Endothelial cell (in vitro differentiated cells): ENCODE measurements around the gene PCSK5. TPM values are rescaled to one million over a fixed set of nuclear protein-coding genes. Genes with fewer than 3 reads are reported as not detected.

Source experiments
- DNase-seq: peaks from one replicate; pipeline ENCODE4 v3.0.0; 2021; ENCODE audit warnings: low spot score
- H3K27ac Mint-ChIP-seq: one replicate; pipeline ENCODE4 v1.8.0; 2021; ENCODE audit warnings: mixed read lengths, inconsistent platforms; ENCODE audit not compliant: unreplicated experiment
- H3K27me3 Mint-ChIP-seq: one replicate; pipeline ENCODE4 v1.8.0; 2021; ENCODE audit warnings: mild to moderate bottlenecking, moderate library complexity, mixed read lengths, inconsistent platforms; ENCODE audit not compliant: unreplicated experiment
- H3K36me3 Mint-ChIP-seq: one replicate; pipeline ENCODE4 v1.8.0; 2021; ENCODE audit warnings: mild to moderate bottlenecking, low read depth, mixed read lengths, inconsistent platforms; ENCODE audit not compliant: unreplicated experiment
- H3K4me1 Mint-ChIP-seq: one replicate; pipeline ENCODE4 v1.8.0; 2021; ENCODE audit warnings: mild to moderate bottlenecking, mixed read lengths, inconsistent platforms; ENCODE audit not compliant: unreplicated experiment
- H3K4me3 Mint-ChIP-seq: one replicate; pipeline ENCODE4 v1.8.0; 2021; ENCODE audit warnings: mild to moderate bottlenecking, mixed read lengths, inconsistent platforms; ENCODE audit not compliant: unreplicated experiment
- H3K9me3 Mint-ChIP-seq: one replicate; pipeline ENCODE4 v1.8.0; 2021; ENCODE audit warnings: mixed read lengths, inconsistent platforms; ENCODE audit not compliant: unreplicated experiment
- total RNA-seq: library from RNA; stranded (reverse); fragmentation: NEBNext Ultra II Directional; extraction: Animal tissue kit (Norgen Biotek cat#: 25700); gene quantifications from one replicate; pipeline ENCODE4 v1.2.1, GENCODE V29; 2021; ENCODE audit not compliant: unreplicated experiment
- TF ChIP-seq, protein P1 (sequence below): fragments of 200-600 bp; sonication (generic); IDR thresholded peaks from one replicate; pipeline ENCODE4 v1.5.0; 2021; ENCODE audit warnings: antibody characterized with exemption; ENCODE audit not compliant: unreplicated experiment

Gene PCSK5
- total RNA-seq, 1 donor from 2014 or later: 3.1 TPM

DNA sequence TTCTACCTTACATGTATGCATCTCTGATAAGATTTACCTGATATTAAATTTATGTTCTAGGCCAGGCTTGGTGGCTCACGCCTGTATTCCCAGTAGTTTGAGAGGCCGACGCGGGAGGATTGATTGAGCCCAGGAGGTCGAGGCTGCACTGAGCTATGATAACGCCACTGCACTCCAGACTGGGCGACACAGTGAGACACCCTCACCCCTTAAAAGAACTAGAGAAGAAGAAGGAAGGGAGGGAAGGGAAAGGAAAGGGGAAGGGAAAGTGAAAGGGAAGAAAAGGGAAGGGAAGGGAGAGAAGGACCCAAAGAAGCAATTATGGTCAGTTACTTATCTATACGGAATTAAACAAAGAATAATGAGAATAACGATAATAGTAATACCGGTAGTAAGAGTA, 504.9 kb downstream of the PCSK5 start:
- TF ChIP-seq, protein P1, sequence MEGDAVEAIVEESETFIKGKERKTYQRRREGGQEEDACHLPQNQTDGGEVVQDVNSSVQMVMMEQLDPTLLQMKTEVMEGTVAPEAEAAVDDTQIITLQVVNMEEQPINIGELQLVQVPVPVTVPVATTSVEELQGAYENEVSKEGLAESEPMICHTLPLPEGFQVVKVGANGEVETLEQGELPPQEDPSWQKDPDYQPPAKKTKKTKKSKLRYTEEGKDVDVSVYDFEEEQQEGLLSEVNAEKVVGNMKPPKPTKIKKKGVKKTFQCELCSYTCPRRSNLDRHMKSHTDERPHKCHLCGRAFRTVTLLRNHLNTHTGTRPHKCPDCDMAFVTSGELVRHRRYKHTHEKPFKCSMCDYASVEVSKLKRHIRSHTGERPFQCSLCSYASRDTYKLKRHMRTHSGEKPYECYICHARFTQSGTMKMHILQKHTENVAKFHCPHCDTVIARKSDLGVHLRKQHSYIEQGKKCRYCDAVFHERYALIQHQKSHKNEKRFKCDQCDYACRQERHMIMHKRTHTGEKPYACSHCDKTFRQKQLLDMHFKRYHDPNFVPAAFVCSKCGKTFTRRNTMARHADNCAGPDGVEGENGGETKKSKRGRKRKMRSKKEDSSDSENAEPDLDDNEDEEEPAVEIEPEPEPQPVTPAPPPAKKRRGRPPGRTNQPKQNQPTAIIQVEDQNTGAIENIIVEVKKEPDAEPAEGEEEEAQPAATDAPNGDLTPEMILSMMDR: no peak
- Mint-ChIP-seq H3K27ac (peak overlapping the region; percentile 45), H3K36me3 (peaks cover 6% of the 10 kb centered on the region), H3K4me1 (peaks cover 12% of the 10 kb centered on the region), H3K9me3 (no peaks in the 10 kb centered on the region), H3K4me3 (no peak overlapping the region), H3K27me3 (peaks cover 8% of the 10 kb centered on the region)
- no peak for DNase-seq

DNA sequence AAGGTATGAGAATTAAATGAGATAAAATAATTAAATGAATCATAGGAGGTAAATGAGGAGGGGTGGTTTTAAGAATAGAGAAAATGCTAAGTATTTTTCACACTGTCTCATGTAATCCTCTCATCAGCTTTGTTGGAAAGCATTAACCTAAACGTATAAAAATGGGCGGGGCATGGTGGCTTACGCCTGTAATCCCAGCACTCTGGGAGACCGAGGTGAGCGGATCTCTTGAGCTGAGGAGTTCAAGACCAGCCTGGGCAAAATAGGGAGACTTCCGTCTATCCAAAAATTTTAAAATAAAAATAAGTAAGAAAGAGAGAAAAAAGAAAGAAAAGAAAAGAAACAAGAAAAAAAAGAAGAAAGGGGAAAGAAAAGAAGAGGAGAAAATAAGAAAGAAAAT, 505.7 kb downstream of the PCSK5 start:
- H3K4me3 Mint-ChIP-seq: no peak overlapping the region
- H3K27ac Mint-ChIP-seq: no peak overlapping the region
- H3K4me1 Mint-ChIP-seq: peaks cover 12% of the 10 kb centered on the region
- H3K9me3 Mint-ChIP-seq: no peaks in the 10 kb centered on the region
- DNase-seq: no peak
- peaks cover 4% of the 10 kb centered on the region for H3K36me3 Mint-ChIP-seq
- H3K27me3 Mint-ChIP-seq: peaks cover 8% of the 10 kb centered on the region
- TF ChIP-seq, protein P1: no peak

DNA sequence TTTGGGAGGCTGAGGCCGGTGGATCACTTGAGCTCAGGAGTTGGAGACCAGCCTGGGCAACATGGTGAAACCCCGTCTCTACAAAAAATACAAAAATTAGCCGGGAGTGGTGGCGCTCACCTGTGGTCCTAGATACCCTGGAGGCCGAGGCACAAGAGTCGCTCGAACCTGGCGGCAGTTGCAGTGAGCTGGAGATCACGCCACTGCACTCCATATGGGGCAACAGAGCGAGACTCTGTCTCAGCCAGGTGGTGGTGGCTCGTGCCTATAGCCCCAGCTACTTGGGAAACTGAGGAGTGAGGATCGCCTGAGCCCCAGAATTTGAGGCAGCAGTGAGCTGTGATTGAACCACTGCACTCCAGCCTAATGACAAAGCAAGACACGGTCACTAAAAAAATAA, 506.1 kb downstream of the PCSK5 start:
- TF ChIP-seq, protein P1: no peak
- peaks cover 14% of the 10 kb centered on the region for H3K4me1 Mint-ChIP-seq
- H3K36me3 Mint-ChIP-seq: peaks cover 4% of the 10 kb centered on the region
- no peaks in the 10 kb centered on the region for H3K9me3 Mint-ChIP-seq
- no peak for DNase-seq
- no peak overlapping the region for H3K4me3 Mint-ChIP-seq
- no peak overlapping the region for H3K27ac Mint-ChIP-seq
- peaks cover 8% of the 10 kb centered on the region for H3K27me3 Mint-ChIP-seq

DNA sequence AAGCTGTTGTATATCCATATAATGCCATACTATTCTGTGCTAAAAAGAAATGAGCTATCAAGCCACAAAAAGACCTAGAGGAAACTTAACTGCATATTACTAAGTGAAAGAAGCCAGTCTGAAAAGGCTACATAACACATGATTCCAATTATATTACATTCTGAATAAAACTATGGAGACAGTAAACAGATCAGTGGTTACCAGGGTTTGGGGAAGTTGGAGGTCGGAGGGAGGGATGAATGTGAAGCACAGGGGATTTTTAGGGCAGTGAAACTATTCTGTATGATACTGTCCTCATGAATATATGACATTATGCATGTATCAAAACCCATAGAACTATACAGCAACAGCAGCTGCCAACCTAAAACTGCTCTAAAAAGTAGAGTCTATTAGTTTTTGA, 509.4 kb downstream of the PCSK5 start:
- no peaks in the 10 kb centered on the region for H3K9me3 Mint-ChIP-seq

DNA sequence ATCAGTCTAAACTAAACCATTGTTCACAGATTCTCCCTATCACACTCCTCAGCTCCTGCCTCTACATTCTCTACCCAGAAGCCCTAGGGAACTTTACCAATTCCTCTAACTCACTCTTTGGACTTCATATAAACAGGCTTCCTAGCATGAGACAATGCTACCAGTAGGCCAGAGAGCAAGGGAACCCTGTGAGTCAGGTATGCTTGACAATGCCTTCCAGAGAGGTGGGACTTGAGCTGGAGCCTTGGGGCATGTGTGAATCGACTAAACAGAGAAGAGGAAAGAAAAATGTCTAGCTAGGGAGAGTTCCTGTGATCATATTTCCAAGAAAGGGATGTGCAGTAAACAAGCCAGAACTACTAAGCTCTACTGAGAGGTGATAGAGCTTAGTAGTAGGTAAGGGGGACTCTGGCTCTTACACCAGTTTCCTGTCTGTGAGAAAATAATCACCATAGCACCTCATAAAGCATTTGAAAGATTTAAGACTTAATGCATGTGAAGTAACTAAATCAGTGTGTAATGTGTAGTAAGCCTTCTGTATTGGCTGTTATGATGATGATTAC, 510.1 kb downstream of the PCSK5 start:
- H3K4me1 Mint-ChIP-seq: peaks cover 12% of the 10 kb centered on the region
- H3K36me3 Mint-ChIP-seq: no peaks in the 10 kb centered on the region
- H3K27me3 Mint-ChIP-seq: peaks cover 2% of the 10 kb centered on the region
- TF ChIP-seq, protein P1: no peak
- no peak for DNase-seq
- no peaks in the 10 kb centered on the region for H3K9me3 Mint-ChIP-seq
- no peak overlapping the region for H3K4me3 Mint-ChIP-seq
- H3K27ac Mint-ChIP-seq: peak overlapping the region; percentile 0

More for the DNA sequence above, 509.4 kb downstream of the PCSK5 start:
- Mint-ChIP-seq H3K4me3 (no peak overlapping the region), H3K27me3 (peaks cover 4% of the 10 kb centered on the region), H3K36me3 (peaks cover under 1% of the 10 kb centered on the region), H3K27ac (no peak overlapping the region), H3K4me1 (peaks cover 19% of the 10 kb centered on the region)
- no peak for DNase-seq
- TF ChIP-seq, protein P1: no peak
